ENCODE results near the gene GIGYF2. TPM values are rescaled to one million over a fixed set of nuclear protein-coding genes. Genes with fewer than 3 reads are reported as not detected.

Gene GIGYF2
- polyA plus RNA-seq, 1 donor (not counting 4 experiments of a cell fraction or from before 2014, with no cell fraction given), result 35.5 TPM

- dilution Hi-C loops (cut with MboI; ENCODE audit: extremely low pct_ligation_motif_present, low sequenced_read_pairs), result no loop called here
- TF ChIP-seq EZH2 (IDR thresholded peaks at IDR 0.05; ENCODE audit: low read length) (no peak), CTCF (optimal IDR thresholded peaks at IDR 0.05 in 1 of 3, IDR thresholded peaks at IDR 0.05 in 1 of 3, conservative IDR thresholded peaks at IDR 0.05 in 1 of 3; ENCODE audit: extremely low read depth in 1 of 3, insufficient read depth in 2 of 3, low read length in 3 of 3) (no peak)
- Histone ChIP-seq H3K27ac (ENCODE audit: control insufficient read depth, insufficient read depth, low read length) (no peak overlapping the region), H3K27me3 (ENCODE audit: control insufficient read depth, extremely low read depth, insufficient read depth, low read length) (no peaks in the 10 kb centered on the region), H3K4me1 (ENCODE audit: control insufficient read depth, extremely low read depth, insufficient read depth, low read length) (no peaks in the 10 kb centered on the region), H3K9me1 (ENCODE audit: control insufficient read depth, extremely low read depth, insufficient read depth, low read length) (no peaks in the 10 kb centered on the region), H3K36me3 (ENCODE audit: control insufficient read depth in 2 of 2, extremely low read depth in 1 of 2, insufficient read depth in 2 of 2, low read length in 2 of 2) (peaks cover 23 to 24% of the 10 kb centered on the region in 2 experiments), H3K4me3 (ENCODE audit: control insufficient read depth in 2 of 3, extremely low read depth in 1 of 3, insufficient read depth in 2 of 3, low read depth in 1 of 3, low read length in 3 of 3) (no peak overlapping the region), H3K9me3 (ENCODE audit: control insufficient read depth, low read depth, low read length) (no peaks in the 10 kb centered on the region), H2AFZ (ENCODE audit: control insufficient read depth, low read length) (no peak overlapping the region), H3K79me2 (ENCODE audit: control insufficient read depth, insufficient read depth, low read length) (no peaks in the 10 kb centered on the region), H4K20me1 (ENCODE audit: control insufficient read depth, extremely low read depth, insufficient read depth, low read length) (no peaks in the 10 kb centered on the region), H3K4me2 (ENCODE audit: control insufficient read depth, extremely low read depth, insufficient read depth, low read depth, low read length) (no peak overlapping the region), H3K9ac (ENCODE audit: control insufficient read depth, extremely low read depth, insufficient read depth, low read length) (no peak overlapping the region)
- no peak for FAIRE-seq
- no peak for DNase-seq (ENCODE audit: low read depth, low spot score)
Measured at GRCh38 chr2:232793271-232793670, 96.1 kb downstream of the GIGYF2 start.

GRCh38 chr2:232794981-232795380 is 97.8 kb downstream of the GIGYF2 start:
- no peak for FAIRE-seq
- no peak overlapping the region for H2AFZ ChIP-seq (ENCODE audit: control insufficient read depth, low read length)
- H4K20me1 ChIP-seq (ENCODE audit: control insufficient read depth, extremely low read depth, insufficient read depth, low read length), result no peaks in the 10 kb centered on the region
- H3K9ac ChIP-seq (ENCODE audit: control insufficient read depth, extremely low read depth, insufficient read depth, low read length), result no peak overlapping the region
- H3K27me3 ChIP-seq (ENCODE audit: control insufficient read depth, extremely low read depth, insufficient read depth, low read length), result no peaks in the 10 kb centered on the region
- no peak overlapping the region for H3K4me2 ChIP-seq (ENCODE audit: control insufficient read depth, extremely low read depth, insufficient read depth, low read depth, low read length)
- H3K9me1 ChIP-seq (ENCODE audit: control insufficient read depth, extremely low read depth, insufficient read depth, low read length), result no peaks in the 10 kb centered on the region
- dilution Hi-C loops (cut with MboI; ENCODE audit: extremely low pct_ligation_motif_present, low sequenced_read_pairs), result no loop called here
- H3K4me1 ChIP-seq (ENCODE audit: control insufficient read depth, extremely low read depth, insufficient read depth, low read length), result no peaks in the 10 kb centered on the region
- H3K36me3 ChIP-seq (ENCODE audit: control insufficient read depth in 2 of 2, extremely low read depth in 1 of 2, insufficient read depth in 2 of 2, low read length in 2 of 2), result peaks cover 22 to 24% of the 10 kb centered on the region in 2 experiments
- TF ChIP-seq EZH2 (IDR thresholded peaks at IDR 0.05; ENCODE audit: low read length), result no peak
- no peak for TF ChIP-seq CTCF (optimal IDR thresholded peaks at IDR 0.05 in 1 of 3, IDR thresholded peaks at IDR 0.05 in 1 of 3, conservative IDR thresholded peaks at IDR 0.05 in 1 of 3; ENCODE audit: extremely low read depth in 1 of 3, insufficient read depth in 2 of 3, low read length in 3 of 3)
- H3K9me3 ChIP-seq (ENCODE audit: control insufficient read depth, low read depth, low read length), result no peaks in the 10 kb centered on the region
- no peak for DNase-seq (ENCODE audit: low read depth, low spot score)
- H3K79me2 ChIP-seq (ENCODE audit: control insufficient read depth, insufficient read depth, low read length), result no peaks in the 10 kb centered on the region
- H3K27ac ChIP-seq (ENCODE audit: control insufficient read depth, insufficient read depth, low read length), result no peak overlapping the region
- H3K4me3 ChIP-seq (ENCODE audit: control insufficient read depth in 2 of 3, extremely low read depth in 1 of 3, insufficient read depth in 2 of 3, low read depth in 1 of 3, low read length in 3 of 3), result no peak overlapping the region
